MCF 10A (cell line): ENCODE results near the gene SIM2. TPM values are rescaled to one million over a fixed set of nuclear protein-coding genes. Genes with fewer than 3 reads are reported as not detected.
A peak's percentile ranks its signal among the peaks of the same experiment; 100 is the strongest.
"Not testable (repeated sequence)": the region's sequence is repeated elsewhere in the genome, so short reads cannot be mapped to it uniquely, and the experiment has no call there.

ENCODE experiments used
- BruUV-seq: library from RNA; stranded (reverse); fragments of 400-500 nt; replicated peaks from 2 replicates; lab custom pipeline; 2021; lab: Mats Ljungman, UMichigan
- CTCF ChIA-PET: fragments of 300-600 bp; sonication (Branson Sonifier 250); formaldehyde crosslinking; extraction: SDS; loops from one replicate; lab custom pipeline; 2021; ENCODE audit warnings: antibody characterized with exemption, inconsistent platforms; lab: Yijun Ruan, JAX
- POLR2A ChIA-PET: fragments of 300-600, 350-650 bp; sonication (Branson Sonifier 250); formaldehyde crosslinking; extraction: SDS; loops from one replicate; lab custom pipeline; 2020; ENCODE audit warnings: antibody characterized with exemption, inconsistent platforms; lab: Yijun Ruan, JAX
- DNase-seq: peaks from one replicate; pipeline ENCODE4 v3.0.0-alpha.2; 2018; ENCODE audit not compliant: unreplicated experiment
- H3K27ac Mint-ChIP-seq: one replicate; pipeline ENCODE4 v1.8.0; 2022; ENCODE audit warnings: mild to moderate bottlenecking, low read depth, mixed read lengths; ENCODE audit not compliant: unreplicated experiment
- H3K27me3 Mint-ChIP-seq: one replicate; pipeline ENCODE4 v1.8.0; 2022; ENCODE audit warnings: mixed read lengths; ENCODE audit not compliant: insufficient read depth, unreplicated experiment
- H3K36me3 Mint-ChIP-seq: one replicate; pipeline ENCODE4 v1.8.0; 2022; ENCODE audit warnings: mild to moderate bottlenecking, moderate library complexity, mixed read lengths; ENCODE audit not compliant: insufficient read depth, unreplicated experiment
- H3K4me1 Mint-ChIP-seq: one replicate; pipeline ENCODE4 v1.8.0; 2022; ENCODE audit warnings: mixed read lengths; ENCODE audit not compliant: insufficient read depth, unreplicated experiment
- H3K4me3 Mint-ChIP-seq: one replicate; pipeline ENCODE4 v1.8.0; 2022; ENCODE audit warnings: mild to moderate bottlenecking, moderate library complexity, mixed read lengths; ENCODE audit not compliant: unreplicated experiment
- H3K9me3 Mint-ChIP-seq: one replicate; pipeline ENCODE4 v1.8.0; 2022; ENCODE audit warnings: mixed read lengths; ENCODE audit not compliant: unreplicated experiment
- intact Hi-C: fragments of 100-400 bp; cut with micrococcal nuclease; formaldehyde crosslinking; loops from 2 replicates; pipeline ENCODE4 v1.14.1; 2022
- total RNA-seq: library from RNA; stranded (reverse); gene quantifications from 2 replicates; pipeline ENCODE4 v1.2.3, GENCODE V29; 2022
- TF ChIP-seq, protein P1 (sequence below): fragments of 200-600 bp; IDR thresholded peaks from one replicate; pipeline ENCODE4 v1.8.0; 2022; ENCODE audit warnings: antibody characterized with exemption, mild to moderate bottlenecking; ENCODE audit not compliant: unreplicated experiment

SIM2 gene
- total RNA-seq, 1 experiment from 2014 or later = 14.4 TPM

DNA sequence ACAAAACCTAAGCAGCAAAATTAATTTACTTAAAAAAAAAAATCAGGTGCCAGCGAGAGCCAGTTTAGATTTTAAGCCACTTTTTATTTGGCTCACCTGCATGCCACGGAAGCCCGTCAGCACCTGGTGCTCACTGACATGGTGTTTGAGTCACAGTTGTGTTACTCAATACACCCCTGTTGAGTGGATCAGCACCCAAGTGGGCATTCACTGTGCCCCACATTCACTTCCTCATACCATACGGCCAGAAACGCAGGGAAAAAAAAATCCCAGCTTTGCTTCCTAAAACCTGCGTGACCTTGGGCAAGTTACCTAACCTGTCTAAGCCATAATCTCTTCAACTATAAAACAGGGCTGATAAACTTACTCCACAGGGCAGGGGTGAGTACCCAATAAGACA is 42.8 kb upstream of the SIM2 start:
- intact Hi-C loops = no loop called here
- Mint-ChIP-seq H3K4me3 (no peak overlapping the region), H3K27ac (no peak overlapping the region), H3K27me3 (no peaks in the 10 kb centered on the region), H3K4me1 (no peaks in the 10 kb centered on the region), H3K36me3 (no peaks in the 10 kb centered on the region), H3K9me3 (no peaks in the 10 kb centered on the region)
- no TSS peak for BruUV-seq
- TF ChIP-seq, protein P1, sequence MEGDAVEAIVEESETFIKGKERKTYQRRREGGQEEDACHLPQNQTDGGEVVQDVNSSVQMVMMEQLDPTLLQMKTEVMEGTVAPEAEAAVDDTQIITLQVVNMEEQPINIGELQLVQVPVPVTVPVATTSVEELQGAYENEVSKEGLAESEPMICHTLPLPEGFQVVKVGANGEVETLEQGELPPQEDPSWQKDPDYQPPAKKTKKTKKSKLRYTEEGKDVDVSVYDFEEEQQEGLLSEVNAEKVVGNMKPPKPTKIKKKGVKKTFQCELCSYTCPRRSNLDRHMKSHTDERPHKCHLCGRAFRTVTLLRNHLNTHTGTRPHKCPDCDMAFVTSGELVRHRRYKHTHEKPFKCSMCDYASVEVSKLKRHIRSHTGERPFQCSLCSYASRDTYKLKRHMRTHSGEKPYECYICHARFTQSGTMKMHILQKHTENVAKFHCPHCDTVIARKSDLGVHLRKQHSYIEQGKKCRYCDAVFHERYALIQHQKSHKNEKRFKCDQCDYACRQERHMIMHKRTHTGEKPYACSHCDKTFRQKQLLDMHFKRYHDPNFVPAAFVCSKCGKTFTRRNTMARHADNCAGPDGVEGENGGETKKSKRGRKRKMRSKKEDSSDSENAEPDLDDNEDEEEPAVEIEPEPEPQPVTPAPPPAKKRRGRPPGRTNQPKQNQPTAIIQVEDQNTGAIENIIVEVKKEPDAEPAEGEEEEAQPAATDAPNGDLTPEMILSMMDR = no peak
- CTCF ChIA-PET = interaction anchor here (0.7 to 2.6 kb wide), 3 partner anchors 25 to 383 kb away, joined by 3 to 12 read pairs (median 3); no protein-coding TSS in a partner anchor
- DNase-seq = peak; percentile 66
- POLR2A ChIA-PET = interaction anchor here (0.8 kb wide), 1 partner anchor 20 kb away, joined by 3 read pairs; no protein-coding TSS in a partner anchor

DNA sequence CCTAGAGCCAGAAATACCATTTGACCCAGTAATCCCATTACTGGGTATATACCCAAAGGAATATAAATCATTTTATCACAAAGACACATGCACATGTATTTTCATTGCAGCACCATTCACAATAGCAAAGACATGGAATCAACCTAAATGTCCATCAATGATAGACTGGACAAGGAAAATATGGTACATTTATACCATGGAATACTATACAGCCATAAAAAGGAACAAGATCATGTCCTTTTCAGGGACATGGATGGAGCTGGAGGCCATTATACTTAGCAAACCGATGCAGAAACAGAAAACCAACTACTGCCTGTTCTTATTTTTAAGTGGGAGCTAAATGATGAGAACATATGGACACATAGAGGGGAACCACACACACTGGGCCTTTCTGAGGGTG is 41.6 kb upstream of the SIM2 start:
- BruUV-seq, H3K4me1 Mint-ChIP-seq, DNase-seq, H3K9me3 Mint-ChIP-seq, intact Hi-C loops, H3K4me3 Mint-ChIP-seq, H3K27me3 Mint-ChIP-seq, H3K36me3 Mint-ChIP-seq, H3K27ac Mint-ChIP-seq: not testable (repeated sequence)
- CTCF ChIA-PET = interaction anchor here (0.6 to 1.1 kb wide), 2 partner anchors 27 to 34 kb away, joined by 3 read pairs; no protein-coding TSS in a partner anchor
- POLR2A ChIA-PET = interaction anchor here (0.8 kb wide), 1 partner anchor 10 kb away, joined by 5 read pairs; no protein-coding TSS in a partner anchor

GRCh38 chr21:36657999-36658398 is 40.9 kb upstream of the SIM2 start:
- Mint-ChIP-seq H3K36me3 (no peaks in the 10 kb centered on the region), H3K4me3 (no peak overlapping the region), H3K27ac (no peak overlapping the region), H3K27me3 (no peaks in the 10 kb centered on the region), H3K9me3 (no peaks in the 10 kb centered on the region), H3K4me1 (peaks cover under 1% of the 10 kb centered on the region)
- BruUV-seq = no TSS peak
- intact Hi-C loops = no loop called here
- no peak for DNase-seq
- TF ChIP-seq, protein P1 = no peak
- ChIA-PET POLR2A (interaction anchor here (0.8 kb wide), 1 partner anchor 9 kb away, joined by 5 read pairs; no protein-coding TSS in a partner anchor), CTCF (interaction anchor here (0.6 to 3.7 kb wide), 3 partner anchors 27 to 346 kb away, joined by 3 to 15 read pairs (median 3); no protein-coding TSS in a partner anchor)

DNA sequence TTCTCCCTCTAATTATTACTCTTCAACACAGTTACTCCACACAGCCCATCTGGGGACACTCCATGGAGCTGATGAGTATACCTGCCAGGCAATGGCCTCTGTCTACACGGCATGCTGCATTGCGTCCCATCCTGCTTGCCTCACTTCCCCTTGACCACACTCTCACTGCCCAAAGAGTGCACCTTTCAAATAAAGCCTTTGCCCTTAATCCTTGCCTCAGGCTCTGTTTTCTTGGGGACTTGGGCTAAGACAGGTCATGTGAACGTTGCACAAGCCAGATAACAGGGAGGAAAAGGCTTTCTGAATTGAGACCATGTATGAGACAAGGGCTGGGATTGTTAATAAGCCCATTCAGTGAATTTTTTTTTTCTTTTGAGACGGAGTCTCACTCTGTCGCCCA is 40.0 kb upstream of the SIM2 start:
- Mint-ChIP-seq H3K4me3 (no peak overlapping the region), H3K9me3 (no peaks in the 10 kb centered on the region), H3K27ac (no peak overlapping the region), H3K27me3 (no peaks in the 10 kb centered on the region), H3K36me3 (no peaks in the 10 kb centered on the region), H3K4me1 (peaks cover 6% of the 10 kb centered on the region)
- TF ChIP-seq, protein P1 = no peak
- intact Hi-C loops = no loop called here
- CTCF ChIA-PET = interaction anchor here (3.7 kb wide), 1 partner anchor 28 kb away, joined by 15 read pairs; no protein-coding TSS in a partner anchor
- BruUV-seq = no TSS peak
- no peak for DNase-seq
- POLR2A ChIA-PET = no interaction called here
